Prostate gland (tissue), 2 donors: Measurements from ENCODE around the gene SACM1L.

Experiments
- POLR2A ChIP-seq: fragments of 450-650 bp; IDR thresholded peaks from one replicate; pipeline ENCODE4 v1.6.1; 2016; ENCODE audit warnings: antibody characterized with exemption, mild to moderate bottlenecking
- POLR2AphosphoS5 ChIP-seq: sonication (generic); formaldehyde crosslinking; IDR thresholded peaks from one replicate; pipeline ENCODE4 v1.6.1; 2017; ENCODE audit warnings: antibody characterized with exemption
- TF ChIP-seq, protein P1 (sequence below), 4 experiments: fragments of 200-600 bp in 2 of 4; fragments of 450-650 bp in 2 of 4; sonication (generic) in 2 of 4; IDR thresholded peaks; 1 replicate in 3 of 4; 2 replicates in 1 of 4; pipeline ENCODE4 v1.5.1; 2016 to 2019; ENCODE audit warnings: antibody characterized with exemption in 4 of 4, mild to moderate bottlenecking in 2 of 4, moderate library complexity in 2 of 4

- TF ChIP-seq, protein P1, sequence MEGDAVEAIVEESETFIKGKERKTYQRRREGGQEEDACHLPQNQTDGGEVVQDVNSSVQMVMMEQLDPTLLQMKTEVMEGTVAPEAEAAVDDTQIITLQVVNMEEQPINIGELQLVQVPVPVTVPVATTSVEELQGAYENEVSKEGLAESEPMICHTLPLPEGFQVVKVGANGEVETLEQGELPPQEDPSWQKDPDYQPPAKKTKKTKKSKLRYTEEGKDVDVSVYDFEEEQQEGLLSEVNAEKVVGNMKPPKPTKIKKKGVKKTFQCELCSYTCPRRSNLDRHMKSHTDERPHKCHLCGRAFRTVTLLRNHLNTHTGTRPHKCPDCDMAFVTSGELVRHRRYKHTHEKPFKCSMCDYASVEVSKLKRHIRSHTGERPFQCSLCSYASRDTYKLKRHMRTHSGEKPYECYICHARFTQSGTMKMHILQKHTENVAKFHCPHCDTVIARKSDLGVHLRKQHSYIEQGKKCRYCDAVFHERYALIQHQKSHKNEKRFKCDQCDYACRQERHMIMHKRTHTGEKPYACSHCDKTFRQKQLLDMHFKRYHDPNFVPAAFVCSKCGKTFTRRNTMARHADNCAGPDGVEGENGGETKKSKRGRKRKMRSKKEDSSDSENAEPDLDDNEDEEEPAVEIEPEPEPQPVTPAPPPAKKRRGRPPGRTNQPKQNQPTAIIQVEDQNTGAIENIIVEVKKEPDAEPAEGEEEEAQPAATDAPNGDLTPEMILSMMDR (IDR thresholded peaks at IDR 0.05) = no peak
- TF ChIP-seq POLR2AphosphoS5 (no peak), POLR2A (no peak)
Observed at GRCh38 chr3:45739991-45740390, 50.8 kb downstream of the SACM1L start.
